ENCODE data around the gene P2RX3.

Gene P2RX3

DNA sequence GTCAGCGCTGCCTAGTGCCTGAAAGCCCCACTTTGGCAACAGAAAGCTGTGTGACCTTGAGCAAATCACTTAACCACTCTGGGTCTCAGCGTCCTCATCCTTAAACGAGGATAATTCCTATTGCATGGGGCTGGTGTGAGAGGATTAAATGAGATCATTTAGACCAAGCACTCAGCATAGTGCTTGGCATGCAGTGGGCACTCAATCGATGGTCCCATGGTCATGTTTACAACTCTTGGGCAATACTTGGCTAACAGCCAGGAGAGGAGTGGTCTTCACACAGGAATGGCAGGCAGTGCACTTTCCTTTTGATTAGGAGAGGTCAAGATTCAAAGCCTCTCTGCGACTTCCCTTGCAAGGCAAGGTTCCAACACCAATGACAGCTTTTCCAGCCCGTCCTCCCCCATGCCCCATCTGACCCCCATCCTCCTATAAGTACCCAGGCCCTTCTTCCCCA, 27.5 kb upstream of the P2RX3 start:
- no peak for DNase-seq

DNA sequence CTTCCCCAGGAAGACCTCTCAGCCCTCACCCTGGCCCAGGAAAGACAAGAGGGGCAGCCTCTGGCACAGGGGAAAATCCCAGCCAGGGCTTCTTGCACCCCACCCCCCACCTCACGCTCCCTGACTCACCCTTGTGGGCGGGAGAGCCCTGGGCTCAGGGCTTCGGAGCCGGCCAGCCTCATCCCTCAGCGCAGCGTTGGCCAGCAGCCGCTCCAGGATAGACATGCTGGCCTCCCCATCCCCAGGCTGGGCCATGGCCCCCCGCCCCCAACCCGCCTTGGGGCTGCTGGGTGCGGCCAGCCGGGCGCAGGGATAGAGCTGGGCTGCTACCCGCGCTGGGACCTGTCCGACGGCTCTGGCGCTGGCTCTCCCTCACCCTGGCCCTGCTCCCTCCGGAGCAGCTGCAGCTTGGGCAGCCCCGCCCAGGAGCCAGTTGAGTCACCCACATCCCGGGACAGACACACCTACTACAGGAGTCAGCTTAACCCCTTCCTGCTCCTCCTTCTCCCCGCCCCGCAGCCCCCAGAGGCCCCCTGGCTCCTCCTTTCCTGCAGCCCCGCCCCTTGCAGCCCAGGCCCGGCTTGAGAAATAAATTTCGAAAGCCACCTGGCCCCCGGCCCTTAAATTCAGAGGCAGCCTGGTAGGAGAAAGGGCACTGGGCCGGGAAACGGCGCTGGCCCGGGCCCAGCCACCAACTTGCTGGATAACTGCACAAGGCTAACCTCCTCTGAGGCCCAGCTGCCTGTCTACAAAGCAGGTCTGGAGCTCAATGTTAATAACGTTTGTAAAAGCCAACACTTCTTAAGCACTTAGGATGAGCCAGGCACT, 26.8 kb upstream of the P2RX3 start:
- DNase-seq: peak; percentile 92

- no peak for DNase-seq
Observed at GRCh38 chr11:57312511-57313021, 25.6 kb upstream of the P2RX3 start.

- no peak for DNase-seq
Observed at GRCh38 chr11:57313071-57313787, 24.9 kb upstream of the P2RX3 start.

DNA sequence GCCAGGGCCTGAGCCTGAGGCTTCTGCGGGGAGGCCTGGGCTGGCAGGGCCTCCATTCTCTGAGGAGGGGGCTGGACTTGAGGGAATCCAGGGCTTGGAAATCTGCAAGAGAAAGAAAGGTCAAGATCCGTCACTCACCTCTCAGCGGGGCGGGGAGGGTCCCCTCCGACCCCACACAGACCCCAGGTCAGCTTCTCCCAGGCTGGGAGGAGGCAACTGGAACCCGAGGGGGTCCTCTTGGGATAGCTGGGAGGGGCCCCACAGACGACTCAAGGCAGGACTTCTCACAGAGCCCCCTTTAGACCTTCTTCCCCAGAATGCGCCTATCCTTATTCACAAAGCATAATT, 24.4 kb upstream of the P2RX3 start:
- no peak for DNase-seq

- no peak for DNase-seq
Observed at GRCh38 chr11:57314221-57314973, 23.8 kb upstream of the P2RX3 start.

DNA sequence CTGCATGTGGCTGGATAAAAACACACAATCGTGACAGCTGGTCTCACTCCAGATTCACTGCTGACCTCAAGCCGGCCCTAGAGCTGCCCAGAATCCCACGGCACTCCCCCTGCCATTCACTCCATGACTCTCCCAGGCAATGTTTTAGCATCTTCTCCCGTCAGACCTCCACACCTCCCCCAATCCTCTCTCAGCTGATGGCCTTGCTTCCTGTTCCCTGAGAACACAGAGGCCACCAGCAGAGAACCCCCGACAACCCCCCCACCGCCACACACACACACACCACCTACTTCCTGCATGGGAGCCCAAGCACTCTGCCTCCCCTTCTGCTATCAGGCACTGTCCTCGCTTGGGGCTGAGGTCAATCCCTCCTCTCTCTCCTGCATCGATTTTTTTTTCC, 22.7 kb upstream of the P2RX3 start:
- DNase-seq: no peak

DNA sequence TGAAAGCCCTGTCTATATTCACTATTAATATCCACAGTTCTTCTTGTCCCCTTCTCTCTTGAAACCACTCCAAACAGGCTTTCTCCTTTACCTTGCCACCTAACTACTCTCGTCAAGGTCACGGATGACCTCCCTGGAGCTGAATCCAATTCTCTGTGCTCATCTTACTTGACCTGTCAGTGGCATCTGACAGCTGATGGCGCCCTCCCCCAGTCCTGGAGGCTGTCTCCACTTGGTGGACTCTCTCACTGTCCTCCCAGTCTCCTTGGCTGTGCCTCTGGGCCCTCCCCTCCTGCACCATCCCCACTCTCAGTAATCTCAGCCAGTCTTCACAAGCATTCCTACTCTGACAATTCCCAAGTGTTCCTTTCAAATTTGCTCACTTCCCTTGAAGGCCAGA, 22.1 kb upstream of the P2RX3 start:
- DNase-seq: no peak

DNA sequence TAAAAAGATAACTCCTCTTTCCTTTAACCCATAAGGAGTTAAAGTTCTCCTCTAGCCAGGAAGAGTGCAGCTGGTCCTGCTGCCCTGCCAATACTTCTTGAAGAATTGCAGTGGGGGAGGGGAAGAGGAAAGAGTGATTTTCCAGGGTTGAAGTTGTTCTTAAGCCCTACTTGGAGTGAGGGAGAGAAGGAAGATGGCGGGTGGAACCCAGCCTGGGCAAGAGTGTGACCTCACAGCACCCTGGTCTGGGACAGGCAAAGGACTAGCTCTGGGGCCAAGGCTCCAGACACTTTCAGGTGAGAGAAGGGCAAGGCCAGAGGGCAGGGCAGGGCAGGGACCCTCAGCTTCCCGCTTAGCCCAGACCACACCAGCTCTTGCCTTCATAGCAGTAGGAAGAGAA, 20.0 kb upstream of the P2RX3 start:
- DNase-seq: no peak

DNA sequence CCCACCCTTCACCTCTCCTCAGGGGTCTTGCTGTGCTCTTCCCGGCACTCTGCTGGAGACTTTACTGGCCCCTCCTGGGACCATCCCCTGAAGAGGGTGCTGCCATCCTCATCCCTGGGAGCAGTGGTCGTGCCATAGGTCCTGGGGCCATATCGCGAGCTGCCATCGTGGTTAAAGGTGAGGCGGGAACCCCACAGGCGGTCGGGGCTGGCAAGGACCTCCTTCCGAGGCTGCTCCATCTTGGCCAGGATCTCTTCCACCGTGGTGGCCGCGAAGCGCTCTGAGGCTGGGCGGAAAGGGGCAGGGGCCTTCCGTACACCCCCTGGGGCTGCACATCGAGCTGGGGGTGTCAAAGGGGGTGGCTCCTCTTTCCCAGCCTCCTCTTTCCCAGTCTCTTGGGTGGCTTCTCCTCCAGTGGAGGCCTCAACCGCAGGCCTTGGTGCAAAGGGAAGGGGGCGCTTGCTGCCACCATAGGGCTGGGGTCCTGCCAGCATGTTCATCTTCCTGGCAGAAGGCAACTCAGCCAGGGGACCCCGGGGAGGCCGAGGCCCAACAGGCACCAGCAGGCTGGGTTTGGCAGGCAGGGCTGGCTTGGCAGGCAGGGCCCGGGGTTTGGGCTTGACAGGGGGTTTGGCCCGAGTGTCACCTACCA, 18.0 kb upstream of the P2RX3 start:
- DNase-seq: no peak

DNA sequence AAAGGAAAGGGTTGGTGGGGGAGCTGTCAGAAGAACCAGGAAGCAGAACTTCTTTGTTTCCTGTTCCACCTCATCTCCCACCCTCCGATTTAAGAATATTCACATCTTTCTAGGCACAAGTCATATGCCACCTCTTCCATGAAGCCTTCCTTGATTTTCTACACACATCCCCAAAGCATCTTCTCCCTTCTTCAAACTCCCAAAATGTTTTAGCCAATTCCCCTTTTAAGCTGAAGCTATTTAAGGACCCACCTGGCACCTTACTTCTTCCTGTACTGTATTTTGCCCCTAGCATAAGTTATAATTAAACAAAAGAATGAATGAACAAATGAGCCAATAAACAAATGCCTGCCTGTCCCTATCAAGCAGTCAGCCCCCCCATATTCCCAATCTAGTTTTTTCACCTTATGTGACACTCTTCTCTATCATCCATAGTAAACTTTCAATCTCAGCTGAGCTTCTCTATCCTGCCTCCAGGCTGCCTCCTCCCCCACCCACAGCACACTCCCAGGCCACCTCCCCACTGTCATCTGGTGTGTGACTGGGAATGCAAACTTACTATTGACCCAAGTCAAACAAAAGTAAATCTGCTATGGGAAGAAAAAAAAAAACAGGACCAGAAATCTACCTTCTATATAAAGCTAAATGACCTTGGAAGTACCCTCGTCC, 17.3 kb upstream of the P2RX3 start:
- DNase-seq: no peak

GRCh38 chr11:57321388-57322255, 16.5 kb upstream of the P2RX3 start:
- DNase-seq: no peak

GRCh38 chr11:57322256-57323166, 15.6 kb upstream of the P2RX3 start:
- no peak for DNase-seq

GRCh38 chr11:57323167-57323854, 14.8 kb upstream of the P2RX3 start:
- DNase-seq: no peak

- DNase-seq: no peak
Observed at GRCh38 chr11:57323855-57324153, 14.3 kb upstream of the P2RX3 start.

DNA sequence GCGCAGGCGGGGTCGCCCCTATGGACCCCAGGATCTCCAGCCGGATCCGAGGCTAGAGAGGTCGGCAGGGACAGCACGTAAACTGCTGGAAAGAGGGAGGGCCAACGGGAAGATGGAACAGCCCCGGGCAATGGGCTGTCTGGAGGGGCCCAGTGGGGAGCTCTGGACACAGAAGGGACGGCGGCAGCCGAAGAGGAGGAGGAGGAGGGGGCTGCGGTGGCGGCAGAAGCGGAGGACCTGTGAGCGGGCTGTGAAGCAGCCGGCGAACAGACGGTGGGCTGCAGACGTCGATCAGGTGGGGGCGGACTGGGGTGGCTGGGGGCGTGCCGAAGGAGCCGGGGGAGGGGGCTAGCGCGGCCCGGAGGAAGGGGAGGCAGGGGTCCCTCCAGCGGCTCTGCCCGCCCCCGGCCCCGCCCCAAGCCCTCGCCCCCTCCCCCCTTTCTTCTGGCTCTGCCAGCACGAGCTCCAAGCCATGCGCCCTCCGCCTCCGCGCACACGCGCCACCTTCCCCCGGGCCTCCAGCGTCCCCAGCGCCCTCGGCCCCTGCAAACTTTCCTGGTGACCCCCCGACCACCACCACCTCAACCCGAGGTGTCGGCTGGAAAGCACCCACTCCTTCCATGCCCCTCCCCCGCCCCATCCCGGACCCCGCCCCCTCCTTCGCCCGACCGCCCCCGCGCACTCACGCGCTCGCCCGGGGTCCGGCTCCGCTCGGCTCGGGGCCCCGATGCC, 13.8 kb upstream of the P2RX3 start:
- DNase-seq: no peak

- peak; percentile 90 for DNase-seq
Observed at GRCh38 chr11:57324886-57325734, 13.0 kb upstream of the P2RX3 start, which contains the start of gene TNKS1BP1. TNKS1BP1 (minus strand) TSS chr11:57324952; CDS start chr11:57321885, 3,067 bp downstream.

- DNase-seq: no peak
Observed at GRCh38 chr11:57325735-57326048, 12.5 kb upstream of the P2RX3 start.

All from activated CD4-positive, alpha-beta T cell treated with anti-CD3 and anti-CD28 coated beads, Interleukin-2, amount 50 U/mL, for 16 hours (primary cell).